HTERT RPE-1 (cell line): ENCODE results near the gene SEC22C.

Source experiments
- in situ Hi-C: fragments of 300-500 bp; cut with MboI; formaldehyde crosslinking; loops from 4 replicates; pipeline ENCODE4 v1.14.3; 2020; ENCODE audit warnings: low sequenced_read_pairs

The SEC22C gene

DNA sequence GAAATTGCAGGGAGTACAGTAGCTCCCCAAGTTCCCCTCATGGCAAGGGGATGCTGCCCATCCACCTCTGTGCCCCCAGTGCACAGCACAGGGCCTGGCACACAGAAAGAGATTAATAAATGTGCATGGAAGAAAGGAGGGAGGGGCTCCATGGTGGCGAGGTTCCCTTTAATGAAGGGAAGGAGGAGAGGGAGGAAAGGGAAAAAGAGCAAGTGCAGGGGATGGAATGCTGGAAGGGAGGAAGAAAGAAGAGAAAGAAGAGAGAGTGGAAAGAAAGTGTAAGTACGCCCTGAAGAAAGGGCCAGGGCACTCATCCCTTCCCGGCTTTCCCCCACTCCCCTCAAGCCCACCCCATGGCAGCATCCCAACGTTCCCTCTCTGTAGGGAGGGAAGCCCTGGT is 80.9 kb downstream of the SEC22C start:
- in situ Hi-C loops: no loop called here

DNA sequence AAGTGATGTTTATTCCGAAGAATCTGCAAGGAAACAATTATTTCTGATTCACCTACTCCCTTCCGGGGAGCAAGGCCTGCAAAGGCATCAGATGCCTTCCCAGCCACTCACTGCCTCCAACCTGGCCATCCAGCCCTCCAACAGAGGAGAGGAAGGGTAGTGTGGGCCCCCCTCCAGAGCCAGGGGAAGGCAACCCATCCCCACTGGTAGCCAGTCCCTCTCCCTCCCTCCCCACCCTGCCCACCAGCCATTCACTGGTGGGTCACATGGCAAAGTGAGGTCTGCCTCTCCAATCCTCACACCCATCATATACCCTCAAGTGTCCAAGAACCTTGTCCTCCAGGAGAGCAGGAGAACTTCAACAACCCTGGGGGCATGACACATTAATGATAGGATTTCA is 81.7 kb downstream of the SEC22C start:
- in situ Hi-C loops: no loop called here

DNA sequence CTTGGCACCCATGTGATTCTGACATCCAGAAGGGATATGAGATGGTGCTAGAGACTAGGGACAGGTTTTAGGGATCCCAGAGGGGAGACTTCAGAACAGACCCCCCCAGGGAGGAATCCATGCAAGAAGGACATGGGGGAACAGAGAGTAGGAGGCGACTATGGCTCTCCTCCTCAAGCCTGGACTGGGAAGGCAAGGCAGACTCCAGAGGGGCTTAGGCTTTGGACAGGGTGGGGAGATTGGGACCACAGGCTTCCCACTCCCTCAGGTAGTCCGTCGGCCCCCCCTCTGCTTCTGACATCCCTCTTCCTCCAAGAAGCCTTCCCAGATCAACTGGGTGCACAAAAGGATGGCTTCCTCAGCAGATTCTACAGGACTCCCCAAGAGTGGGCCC is 82.3 kb downstream of the SEC22C start:
- in situ Hi-C loops: no loop called here

DNA sequence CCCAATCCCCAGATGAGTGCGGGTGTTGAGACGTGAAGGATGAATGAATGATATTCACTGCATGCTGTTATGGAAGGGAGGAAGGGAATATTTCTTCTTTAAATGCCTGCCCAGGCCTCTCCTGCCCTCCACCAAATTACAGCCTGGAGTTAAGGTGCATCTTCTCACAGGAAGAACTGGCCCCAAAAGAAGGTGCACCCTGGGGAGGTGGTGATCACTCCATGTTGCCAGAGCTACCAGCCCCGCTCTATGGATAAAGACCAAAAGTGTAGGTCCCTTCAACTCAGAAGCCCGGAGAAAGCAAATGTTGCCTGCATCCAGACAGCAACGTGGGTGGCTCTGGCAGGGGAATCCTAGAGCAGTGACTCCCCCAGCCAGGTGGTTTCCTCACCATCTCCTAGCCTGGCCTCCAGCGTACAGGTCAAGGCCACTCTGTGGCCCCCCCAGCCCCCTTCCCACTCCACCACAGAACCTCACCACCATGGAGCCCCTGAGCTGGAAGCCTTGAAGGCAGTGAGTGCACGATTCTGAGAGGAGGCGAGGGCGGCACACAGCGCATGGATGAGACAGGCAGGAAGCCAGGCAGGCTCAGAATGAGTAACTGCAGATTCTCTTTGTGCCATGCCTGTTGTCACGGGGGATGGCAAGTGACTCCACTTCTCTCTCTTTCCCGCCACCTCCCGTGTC is 82.8 kb downstream of the SEC22C start:
- in situ Hi-C loops: no loop called here

DNA sequence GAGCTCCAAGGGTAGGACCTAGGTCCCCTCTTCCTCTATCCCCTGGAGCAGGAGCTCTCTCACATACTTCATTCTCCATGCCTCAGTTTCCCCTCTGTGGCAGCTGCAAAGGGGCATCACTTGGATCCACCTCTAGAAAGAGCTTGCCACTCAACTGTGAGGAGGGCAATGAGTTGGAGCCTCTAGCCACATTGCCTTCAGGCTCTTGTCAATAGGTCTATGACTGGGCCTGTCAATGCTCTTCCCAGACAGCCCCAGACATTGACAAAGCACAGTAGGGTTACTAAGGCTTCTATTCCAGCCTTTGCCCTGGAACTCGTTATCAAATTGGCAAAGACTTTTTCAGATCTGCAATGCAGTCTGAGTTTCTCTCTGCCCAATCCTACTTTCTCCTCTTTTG is 83.7 kb downstream of the SEC22C start:
- in situ Hi-C loops: no loop called here
